Upper lobe of left lung (tissue), 4 donors: ENCODE measurements around the gene FPGS.

Experiments
- CTCF ChIP-seq, 6 experiments: fragments of 450-650 bp in 4 of 6; fragments of 200-600 bp in 2 of 6; sonication (generic) in 2 of 6; IDR thresholded peaks; one replicate each; pipeline ENCODE4 v1.5.1; 2016 to 2019; ENCODE audit warnings: antibody characterized with exemption in 6 of 6
- EP300 ChIP-seq, 4 donors: sonication (generic); formaldehyde crosslinking; IDR thresholded peaks; one replicate each; pipeline ENCODE4 v1.5.1; 2017; ENCODE audit warnings: antibody characterized with exemption in 4 of 4, control low read depth in 2 of 4
- POLR2A ChIP-seq, 4 donors: fragments of 450-650 bp; IDR thresholded peaks; one replicate each; pipeline ENCODE4 v1.5.1; 2016 to 2017; ENCODE audit warnings: antibody characterized with exemption in 4 of 4, mild to moderate bottlenecking in 2 of 4
- POLR2AphosphoS5 ChIP-seq, 2 donors: sonication (generic); formaldehyde crosslinking; IDR thresholded peaks; one replicate each; pipeline ENCODE4 v1.5.1; 2017; ENCODE audit warnings: antibody characterized with exemption in 2 of 2

- TF ChIP-seq POLR2A (IDR thresholded peaks at IDR 0.05) (no peak), EP300 (IDR thresholded peaks at IDR 0.05) (no peak), CTCF (IDR thresholded peaks at IDR 0.05) (no peak), POLR2AphosphoS5 (IDR thresholded peaks at IDR 0.05) (no peak)
Measured at GRCh38 chr9:127791085-127791484, 11.6 kb upstream of the FPGS start.
